Neural progenitor cell (in vitro differentiated cells): ENCODE measurements around the gene MMS19.

Source experiments
- CTCF ChIP-seq: fragments of 200-600 bp; sonication (generic); IDR thresholded peaks from 2 replicates; pipeline ENCODE4 v1.5.1; 2017; ENCODE audit warnings: antibody characterized with exemption, mild to moderate bottlenecking
- EZH2phosphoT487 ChIP-seq: fragments of 200-600 bp; sonication (generic); IDR thresholded peaks from 2 replicates; pipeline ENCODE4 v1.6.1; 2017; ENCODE audit warnings: antibody characterized with exemption

- TF ChIP-seq CTCF (no peak), EZH2phosphoT487 (no peak)
These were observed 27.5 kb upstream of the MMS19 start for GRCh38 chr10:97525683-97526110.
